Epithelial cell of proximal tubule (primary cell): ENCODE data around the gene THYN1. TPM values are rescaled to one million over a fixed set of nuclear protein-coding genes. Genes with fewer than 3 reads are reported as not detected.
"Not testable (repeated sequence)": the region's sequence is repeated elsewhere in the genome, so short reads cannot be mapped to it uniquely, and the experiment has no call there.

ENCODE experiments used
- DNase-seq: peaks from one replicate; pipeline ENCODE4 v3.0.0-alpha.2; 2011; ENCODE audit warnings: low read depth
- H3K4me3 ChIP-seq: 2 replicates; pipeline ENCODE4 v1.5.1; 2011; ENCODE audit warnings: low read depth, mild to moderate bottlenecking, low read length
- total RNA-seq: library from RNA; depleted of rRNA; stranded (reverse); fragments of >200 nt; gene quantifications from 2 replicates; pipeline ENCODE4 v1.2.3, GENCODE V29; 2015
- TF ChIP-seq, protein P1 (sequence below): conservative IDR thresholded peaks from 2 replicates; pipeline ENCODE4 v1.5.1; 2012; ENCODE audit warnings: low read depth, mild to moderate bottlenecking, low read length

The THYN1 gene
- total RNA-seq, 1 donor from 2014 or later, result 51.6 TPM

DNA sequence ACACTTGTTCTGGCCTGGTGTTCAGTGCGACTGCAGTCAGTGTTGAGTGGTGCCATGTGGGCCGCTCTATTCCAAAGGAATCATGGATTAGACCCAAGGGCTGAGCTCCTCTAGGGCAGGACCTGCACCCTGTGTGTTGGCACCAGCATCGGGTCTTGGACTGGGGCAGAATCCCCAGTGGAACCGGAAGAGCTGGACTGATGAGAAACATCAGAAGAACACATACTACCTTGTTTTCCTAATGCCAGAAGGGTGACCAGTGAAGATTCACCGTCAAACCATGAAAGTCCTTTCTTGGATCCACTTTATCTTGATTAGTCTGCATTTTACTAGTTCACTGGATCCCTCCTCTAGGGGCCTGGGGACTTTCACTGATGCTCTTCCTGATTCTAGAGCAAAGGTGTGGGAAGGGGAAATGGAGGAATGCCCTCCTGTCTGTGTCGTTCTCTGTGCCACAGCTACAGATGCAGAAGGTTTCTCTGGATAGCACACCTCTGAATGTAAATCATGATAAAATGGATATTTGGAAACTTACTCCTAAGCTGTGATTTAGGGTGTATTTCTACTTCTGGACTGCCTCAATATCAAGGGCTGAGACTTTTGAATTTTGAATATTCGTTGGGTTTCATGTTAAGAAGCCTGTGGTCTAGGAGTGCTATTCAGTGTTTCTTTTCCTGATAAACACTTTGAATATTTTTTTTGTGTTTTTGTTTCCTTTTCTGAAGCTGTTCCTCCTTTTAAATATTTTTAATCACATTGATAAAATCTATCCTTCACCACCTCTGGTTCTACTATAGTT lies 12.0 kb upstream of the THYN1 start:
- no peak overlapping the region for H3K4me3 ChIP-seq
- no peak for DNase-seq
- TF ChIP-seq, protein P1, sequence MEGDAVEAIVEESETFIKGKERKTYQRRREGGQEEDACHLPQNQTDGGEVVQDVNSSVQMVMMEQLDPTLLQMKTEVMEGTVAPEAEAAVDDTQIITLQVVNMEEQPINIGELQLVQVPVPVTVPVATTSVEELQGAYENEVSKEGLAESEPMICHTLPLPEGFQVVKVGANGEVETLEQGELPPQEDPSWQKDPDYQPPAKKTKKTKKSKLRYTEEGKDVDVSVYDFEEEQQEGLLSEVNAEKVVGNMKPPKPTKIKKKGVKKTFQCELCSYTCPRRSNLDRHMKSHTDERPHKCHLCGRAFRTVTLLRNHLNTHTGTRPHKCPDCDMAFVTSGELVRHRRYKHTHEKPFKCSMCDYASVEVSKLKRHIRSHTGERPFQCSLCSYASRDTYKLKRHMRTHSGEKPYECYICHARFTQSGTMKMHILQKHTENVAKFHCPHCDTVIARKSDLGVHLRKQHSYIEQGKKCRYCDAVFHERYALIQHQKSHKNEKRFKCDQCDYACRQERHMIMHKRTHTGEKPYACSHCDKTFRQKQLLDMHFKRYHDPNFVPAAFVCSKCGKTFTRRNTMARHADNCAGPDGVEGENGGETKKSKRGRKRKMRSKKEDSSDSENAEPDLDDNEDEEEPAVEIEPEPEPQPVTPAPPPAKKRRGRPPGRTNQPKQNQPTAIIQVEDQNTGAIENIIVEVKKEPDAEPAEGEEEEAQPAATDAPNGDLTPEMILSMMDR, result no peak

DNA sequence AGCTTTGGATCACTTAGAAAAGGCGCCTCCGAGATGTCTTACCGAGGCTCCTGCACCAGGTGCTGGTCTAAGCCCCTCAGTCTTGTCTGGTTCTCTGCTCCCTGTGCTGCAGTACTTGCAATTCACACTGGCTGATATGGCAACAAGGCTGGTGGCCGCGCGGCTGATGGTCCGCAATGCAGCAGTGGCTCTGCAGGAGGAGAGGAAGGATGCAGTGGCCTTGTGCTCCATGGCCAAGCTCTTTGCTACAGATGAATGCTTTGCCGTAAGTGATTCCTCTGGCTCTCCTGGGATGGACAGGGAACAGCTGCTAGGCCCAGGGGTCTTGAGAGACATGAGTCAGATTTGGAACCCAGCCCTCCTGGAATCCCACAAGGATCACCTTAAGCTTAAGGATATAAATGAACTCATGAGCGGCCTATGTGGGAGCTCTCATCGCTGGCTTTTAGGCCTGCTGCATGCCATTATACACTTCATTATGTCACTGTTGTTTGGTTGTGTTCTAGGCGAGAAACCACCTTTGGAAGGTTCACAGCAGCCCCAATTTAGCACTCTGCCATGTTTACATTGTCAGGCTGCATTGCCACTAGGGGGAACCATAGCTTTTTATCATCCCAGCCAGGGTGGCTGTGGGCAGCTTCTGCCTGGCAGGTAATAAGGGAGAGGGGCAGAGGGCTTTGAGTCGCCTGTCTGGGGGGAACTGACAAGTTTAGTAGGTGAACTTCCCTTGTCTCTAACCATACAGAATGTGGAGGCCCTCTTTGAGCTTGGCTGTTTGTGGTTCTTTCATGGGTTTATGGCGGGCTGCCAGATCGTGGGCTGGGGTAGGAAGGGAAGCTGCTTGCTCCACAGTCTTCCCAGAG lies 8.7 kb upstream of the THYN1 start:
- TF ChIP-seq, protein P1, result peak; percentile 70
- no peak overlapping the region for H3K4me3 ChIP-seq
- no peak for DNase-seq

DNA sequence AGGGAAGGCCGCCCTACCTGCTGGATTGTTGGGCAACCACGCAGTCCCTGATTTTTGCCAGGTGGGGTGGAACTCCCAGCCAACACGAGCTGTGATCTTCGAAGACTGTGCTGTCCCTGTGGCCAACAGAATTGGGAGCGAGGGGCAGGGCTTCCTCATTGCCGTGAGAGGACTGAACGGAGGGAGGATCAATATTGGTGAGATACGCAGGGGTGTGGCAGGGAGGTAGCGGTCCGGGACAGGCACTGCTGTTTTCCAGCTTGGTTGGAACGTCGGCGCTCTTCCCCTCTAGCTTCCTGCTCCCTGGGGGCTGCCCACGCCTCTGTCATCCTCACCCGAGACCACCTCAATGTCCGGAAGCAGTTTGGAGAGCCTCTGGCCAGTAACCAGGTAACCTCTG lies 7.8 kb upstream of the THYN1 start:
- TF ChIP-seq, protein P1, result no peak
- no peak for DNase-seq

DNA sequence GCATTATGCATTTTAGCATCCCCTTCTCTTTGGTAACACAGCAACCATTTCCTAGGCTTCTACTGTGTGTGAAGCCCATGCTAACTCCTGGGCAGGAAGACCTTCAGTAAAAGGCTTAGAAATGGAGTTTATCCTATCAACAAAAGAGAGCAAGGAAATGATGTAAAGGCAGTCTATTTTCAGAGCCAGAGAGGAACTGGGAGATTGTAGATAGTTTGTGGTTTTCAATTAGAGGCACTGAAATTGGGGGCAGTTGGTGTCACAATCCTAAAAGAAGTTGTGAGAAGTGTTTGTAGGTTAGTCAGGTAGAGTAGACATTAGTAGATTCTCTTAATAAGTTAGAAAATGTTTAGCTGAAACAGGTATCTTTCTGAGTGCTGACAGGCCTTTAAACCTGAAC lies 7.4 kb upstream of the THYN1 start:
- no peak overlapping the region for H3K4me3 ChIP-seq

More for the DNA sequence above, 7.8 kb upstream of the THYN1 start:
- no peak overlapping the region for H3K4me3 ChIP-seq

DNA sequence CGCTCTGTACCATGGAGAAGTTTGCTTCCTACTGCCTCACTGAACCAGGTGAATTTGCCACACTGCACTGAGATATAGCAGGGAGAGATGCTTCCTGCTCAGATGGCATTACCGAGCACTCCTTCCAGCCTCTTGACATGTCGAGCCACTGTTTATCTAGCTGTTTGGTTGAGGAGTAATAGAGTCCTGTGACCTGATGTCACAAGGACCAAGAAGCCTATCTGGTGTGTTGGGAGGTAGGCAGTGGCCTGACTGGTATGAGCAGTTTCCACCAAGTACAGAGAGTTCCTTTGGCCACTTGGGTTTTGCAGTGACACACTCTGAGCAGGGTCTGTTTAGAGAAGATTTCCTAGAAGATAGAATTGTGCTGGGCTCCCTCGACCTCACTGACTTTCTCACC lies 5.4 kb upstream of the THYN1 start:
- TF ChIP-seq, protein P1, result no peak
- DNase-seq, result no peak
- H3K4me3 ChIP-seq, result no peak overlapping the region

More for the DNA sequence above, 7.4 kb upstream of the THYN1 start:
- no peak for DNase-seq
- TF ChIP-seq, protein P1, result no peak

DNA sequence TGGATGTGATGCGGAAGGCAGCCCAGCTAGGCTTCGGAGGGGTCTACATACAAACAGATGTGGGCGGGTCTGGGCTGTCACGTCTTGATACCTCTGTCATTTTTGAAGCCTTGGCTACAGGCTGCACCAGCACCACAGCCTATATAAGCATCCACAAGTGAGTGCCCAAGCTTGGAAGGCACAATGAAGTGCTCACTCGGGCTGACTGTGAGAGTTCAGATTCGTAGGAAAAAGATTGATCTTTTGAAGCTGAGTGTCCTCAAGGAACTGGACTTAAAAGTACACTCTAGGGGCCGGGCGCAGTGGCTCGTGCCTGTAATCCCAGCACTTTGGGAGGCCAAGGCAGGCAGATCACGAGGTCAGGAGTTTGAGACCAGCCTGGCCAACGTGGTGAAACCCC lies 3.9 kb upstream of the THYN1 start:
- TF ChIP-seq, protein P1, result no peak
- no peak overlapping the region for H3K4me3 ChIP-seq
- DNase-seq, result no peak

DNA sequence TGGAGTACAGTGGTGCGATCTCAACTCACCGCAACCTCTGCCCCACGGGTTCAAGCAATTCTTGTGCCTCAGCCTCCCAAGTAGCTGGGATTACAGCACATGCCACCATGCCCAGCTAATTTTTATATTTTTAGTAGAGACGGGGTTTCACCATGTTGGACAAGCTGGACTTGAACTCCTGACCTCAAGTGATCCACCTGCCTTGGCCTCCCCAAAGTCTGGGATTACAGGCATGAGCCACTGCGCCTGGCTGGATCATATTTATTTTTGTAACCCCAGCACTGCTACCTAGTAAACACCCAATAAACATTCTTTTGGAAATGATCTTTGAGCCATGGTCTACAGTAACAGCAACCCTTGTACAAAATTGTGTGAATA lies 2.0 kb upstream of the THYN1 start:
- DNase-seq, H3K4me3 ChIP-seq: not testable (repeated sequence)
